Lung (tissue), 12 donors: Measurements from ENCODE around the gene TMEM45B. TPM values are rescaled to one million over a fixed set of nuclear protein-coding genes. Genes with fewer than 3 reads are reported as not detected.
"Not testable (repeated sequence)": the region's sequence is repeated elsewhere in the genome, so short reads cannot be mapped to it uniquely, and the experiment has no call there.

Experiments used
- ATAC-seq: fragments of 200-7000 bp; cut with Tn5 transposase; one replicate; pipeline ENCODE4 v1.9.1; 2020; ENCODE audit warnings: moderate number of reproducible peaks; ENCODE audit not compliant: insufficient read depth, low FRiP score
- DNase-seq, 3 donors: peaks; one replicate each; pipeline ENCODE4 v3.0.0-alpha.2; 2013 to 2017
- H3K27ac ChIP-seq, 2 donors: one replicate each; pipeline ENCODE4 v1.5.1; 2013; ENCODE audit warnings: mild to moderate bottlenecking in 2 of 2, moderate library complexity in 2 of 2, control low read depth in 1 of 2, inconsistent platforms in 1 of 2, low read depth in 1 of 2, low read length in 1 of 2
- H3K27me3 ChIP-seq, 3 donors: one replicate each; pipeline ENCODE4 v1.5.1; 2013; ENCODE audit warnings: low read length in 2 of 3; ENCODE audit not compliant: control insufficient read depth in 3 of 3, insufficient read depth in 3 of 3
- H3K36me3 ChIP-seq, 4 donors: one replicate each; pipeline ENCODE4 v1.5.1; 2013; ENCODE audit warnings: low read length in 4 of 4, mild to moderate bottlenecking in 1 of 4, moderate library complexity in 1 of 4; ENCODE audit not compliant: control insufficient read depth in 4 of 4, insufficient read depth in 4 of 4
- H3K4me1 ChIP-seq, 5 donors: one replicate each; pipeline ENCODE4 v1.5.1; 2013; ENCODE audit warnings: low read length in 5 of 5, mild to moderate bottlenecking in 2 of 5, moderate library complexity in 1 of 5; ENCODE audit not compliant: control insufficient read depth in 5 of 5, insufficient read depth in 5 of 5
- H3K4me3 ChIP-seq: one replicate; pipeline ENCODE4 v1.5.1; 2013; ENCODE audit warnings: mild to moderate bottlenecking, control low read depth, moderate library complexity
- H3K9ac ChIP-seq, 2 donors: one replicate each; pipeline ENCODE4 v1.5.1; 2013; ENCODE audit warnings: low read length in 2 of 2, control low read depth in 1 of 2; ENCODE audit not compliant: insufficient read depth in 1 of 2
- H3K9me3 ChIP-seq, 4 donors: one replicate each; pipeline ENCODE4 v1.5.1; 2013; ENCODE audit warnings: low read length in 3 of 4, mild to moderate bottlenecking in 1 of 4, moderate library complexity in 1 of 4; ENCODE audit not compliant: control insufficient read depth in 4 of 4, insufficient read depth in 3 of 4
- WGBS, 2 donors: extraction: QIAGEN DNeasy Blood & Tissue Kit; methylation state at CpG; one replicate each; pipeline ENCODE4 v1.1.7; 2013; 5-methylcytosine and 5-hydroxymethylcytosine counted together
- polyA plus RNA-seq, 2 donors: library from polyadenylated mRNA; stranded (reverse); fragments of 200-250 nt; gene quantifications; one replicate each; pipeline ENCODE4 v1.2.1, GENCODE V29; 2013
- total RNA-seq, 2 donors: library from RNA; depleted of rRNA in 1 of 2; stranded (reverse); fragments of >200 nt in 1 of 2; gene quantifications; one replicate each; pipeline ENCODE4 v1.2.1, GENCODE V29; 2014 to 2021
- TF ChIP-seq, protein P1 (sequence below): IDR thresholded peaks from 2 replicates; pipeline ENCODE4 v1.5.1; 2012; ENCODE audit warnings: mild to moderate bottlenecking; ENCODE audit errors: control extremely low read depth, extremely low read depth
- donor health status: control.
- donor health status: control.
- donor health status: Bipolar disorder and iron deficiency.
- donor health status: healthy.
- donor health status: DM: yes; HTN: yes; CAD: no.

Gene TMEM45B
- total and polyA plus RNA-seq, 4 donors: 11.6 to 20.5 (median 16.0) TPM

DNA sequence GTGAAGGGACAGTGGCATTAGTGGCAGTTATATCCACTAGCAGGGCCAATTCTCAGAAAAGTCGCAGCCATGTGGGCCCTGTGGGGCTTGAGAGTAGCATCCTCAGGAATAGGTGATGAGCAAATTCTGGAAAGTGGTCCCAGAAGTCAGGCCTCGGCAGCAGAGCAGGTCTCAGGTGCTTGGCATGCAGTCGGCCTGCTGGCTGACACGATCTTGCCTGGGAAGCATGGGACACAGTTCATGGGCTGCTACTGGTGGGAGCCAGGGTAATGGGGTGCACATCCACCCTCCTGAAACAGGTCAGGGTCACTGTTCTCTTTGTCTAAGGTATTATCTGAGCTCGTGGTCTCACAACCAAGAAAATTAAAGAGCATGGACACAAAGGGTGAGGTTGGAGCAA lies 36.8 kb upstream of the TMEM45B start:
- DNase-seq: no peak

GRCh38 chr11:129779342-129779741 lies 36.3 kb upstream of the TMEM45B start:
- peaks cover 0 to 2% (median 0%) of the 10 kb centered on the region in 4 donors for H3K9me3 ChIP-seq
- H3K4me3 ChIP-seq: no peak overlapping the region
- TF ChIP-seq, protein P1, sequence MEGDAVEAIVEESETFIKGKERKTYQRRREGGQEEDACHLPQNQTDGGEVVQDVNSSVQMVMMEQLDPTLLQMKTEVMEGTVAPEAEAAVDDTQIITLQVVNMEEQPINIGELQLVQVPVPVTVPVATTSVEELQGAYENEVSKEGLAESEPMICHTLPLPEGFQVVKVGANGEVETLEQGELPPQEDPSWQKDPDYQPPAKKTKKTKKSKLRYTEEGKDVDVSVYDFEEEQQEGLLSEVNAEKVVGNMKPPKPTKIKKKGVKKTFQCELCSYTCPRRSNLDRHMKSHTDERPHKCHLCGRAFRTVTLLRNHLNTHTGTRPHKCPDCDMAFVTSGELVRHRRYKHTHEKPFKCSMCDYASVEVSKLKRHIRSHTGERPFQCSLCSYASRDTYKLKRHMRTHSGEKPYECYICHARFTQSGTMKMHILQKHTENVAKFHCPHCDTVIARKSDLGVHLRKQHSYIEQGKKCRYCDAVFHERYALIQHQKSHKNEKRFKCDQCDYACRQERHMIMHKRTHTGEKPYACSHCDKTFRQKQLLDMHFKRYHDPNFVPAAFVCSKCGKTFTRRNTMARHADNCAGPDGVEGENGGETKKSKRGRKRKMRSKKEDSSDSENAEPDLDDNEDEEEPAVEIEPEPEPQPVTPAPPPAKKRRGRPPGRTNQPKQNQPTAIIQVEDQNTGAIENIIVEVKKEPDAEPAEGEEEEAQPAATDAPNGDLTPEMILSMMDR: no peak
- peaks cover 0 to 3% (median 0%) of the 10 kb centered on the region in 5 donors for H3K4me1 ChIP-seq
- DNase-seq (peak in 1 of 3 donors; percentile 31), ATAC-seq (no peak)
- H3K27ac ChIP-seq: no peak overlapping the region
- H3K36me3 ChIP-seq: no peaks in the 10 kb centered on the region
- no peak overlapping the region for H3K9ac ChIP-seq
- H3K27me3 ChIP-seq: no peaks in the 10 kb centered on the region
- WGBS, 2 donors: 60 to 75% methylated on average over 3 of the region's 3 CpGs

More for the DNA sequence above, 36.8 kb upstream of the TMEM45B start:
- H3K36me3 ChIP-seq: no peaks in the 10 kb centered on the region
- H3K9ac ChIP-seq: no peak overlapping the region
- TF ChIP-seq, protein P1: no peak
- ATAC-seq: no peak
- WGBS, 2 donors: 84 to 94% methylated on average over 5 of the region's 5 CpGs
- peaks cover 0 to 2% (median 0%) of the 10 kb centered on the region in 4 donors for H3K9me3 ChIP-seq
- H3K27ac ChIP-seq: no peak overlapping the region
- no peaks in the 10 kb centered on the region for H3K27me3 ChIP-seq
- H3K4me1 ChIP-seq: peaks cover 0 to 3% (median 0%) of the 10 kb centered on the region in 5 donors
- H3K4me3 ChIP-seq: no peak overlapping the region

DNA sequence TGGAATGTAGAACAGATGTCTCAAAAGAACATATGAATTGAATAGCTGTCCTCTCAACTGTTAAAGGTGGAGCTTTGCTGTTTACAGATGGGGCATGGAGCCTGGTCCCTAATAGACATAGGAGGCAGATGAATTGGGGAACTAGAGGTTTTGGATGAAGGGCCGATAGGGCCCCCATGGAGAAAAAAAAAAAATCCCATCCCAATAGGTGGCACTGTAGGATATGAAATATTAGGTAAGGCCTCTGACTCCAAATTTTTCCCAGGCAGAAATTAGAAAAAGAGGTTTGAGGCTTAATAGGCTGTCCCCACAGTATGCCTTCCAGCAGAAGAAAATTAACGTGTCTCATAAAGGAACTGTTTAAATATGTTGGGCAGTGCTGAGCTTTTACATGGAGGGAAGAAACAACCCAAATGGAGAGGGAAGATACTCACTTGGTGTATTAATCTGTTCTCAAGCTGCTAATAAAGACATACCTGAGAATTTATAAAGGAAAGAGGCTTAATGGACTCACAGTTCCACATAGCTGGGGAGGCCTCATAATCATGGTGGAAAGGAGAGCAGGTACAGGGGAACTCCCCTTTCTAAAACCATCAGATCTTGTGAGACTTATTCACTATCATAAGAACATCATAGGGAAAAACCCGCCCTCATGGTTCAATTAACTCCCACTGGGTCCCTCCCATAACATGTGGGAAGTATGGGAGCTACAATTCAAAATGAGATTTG lies 30.1 kb upstream of the TMEM45B start:
- Histone ChIP-seq H3K4me1 (no peaks in the 10 kb centered on the region), H3K9me3 (no peaks in the 10 kb centered on the region), H3K27ac (no peak overlapping the region), H3K4me3 (no peak overlapping the region), H3K27me3 (no peaks in the 10 kb centered on the region), H3K36me3 (no peaks in the 10 kb centered on the region), H3K9ac (no peak overlapping the region)
- DNase-seq: peak in 1 of 3 donors; percentile 18
- ATAC-seq: no peak
- TF ChIP-seq, protein P1: no peak
- 62 to 65% methylated on average over 3 of the region's 3 CpGs for WGBS, 2 donors

DNA sequence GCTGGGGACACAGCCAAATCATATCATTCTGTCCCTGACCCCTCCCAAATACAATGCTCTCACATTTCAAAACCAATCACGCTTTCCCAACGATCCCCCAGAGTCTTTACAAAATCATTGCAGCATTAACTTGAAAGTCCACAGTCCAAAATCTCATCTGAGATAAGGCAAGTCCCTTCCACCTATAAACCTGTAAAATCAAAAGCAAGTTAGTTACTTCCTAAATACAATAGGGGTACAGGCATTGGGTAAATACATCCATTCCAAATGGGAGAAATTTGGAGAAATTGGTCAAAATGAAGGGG lies 29.6 kb upstream of the TMEM45B start:
- not testable (repeated sequence) for H3K27ac ChIP-seq

More for the DNA sequence above, 29.6 kb upstream of the TMEM45B start:
- ATAC-seq, H3K4me3 ChIP-seq, H3K27me3 ChIP-seq, H3K9ac ChIP-seq, DNase-seq, H3K4me1 ChIP-seq, H3K9me3 ChIP-seq, H3K36me3 ChIP-seq: not testable (repeated sequence)
- 65 to 84% methylated on average over 2 of the region's 2 CpGs for WGBS, 2 donors
